HG03064 (cell line): ENCODE data around the gene SLC35F3.
"Not testable (repeated sequence)": the region's sequence is repeated elsewhere in the genome, so short reads cannot be mapped to it uniquely, and the experiment has no call there.

Source experiments
- ATAC-seq: cut with Tn5 transposase; IDR thresholded peaks from one replicate; pipeline ENCODE4 v1.9.1; 2021; ENCODE audit warnings: low read depth; ENCODE audit not compliant: unreplicated experiment

SLC35F3 gene

DNA sequence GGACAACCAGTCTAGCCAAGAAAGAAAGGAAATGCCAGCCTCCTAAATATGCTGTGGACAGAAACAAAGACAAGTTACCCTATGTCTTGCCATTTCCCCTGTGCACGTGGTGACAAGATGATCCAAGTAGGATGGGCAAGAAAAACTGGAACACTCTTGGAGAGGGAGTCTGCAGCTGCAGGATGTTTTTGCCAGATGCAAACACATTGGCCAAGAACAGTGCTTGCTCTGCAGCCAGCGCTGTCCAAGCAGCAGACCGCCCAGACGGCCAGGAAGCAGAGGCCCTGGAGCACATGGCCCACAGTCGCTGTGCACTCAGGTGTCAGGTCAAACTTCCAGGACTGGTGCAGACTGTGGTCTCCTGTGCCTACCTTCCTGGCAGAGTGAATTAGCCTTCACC, 189.3 kb downstream of the SLC35F3 start:
- no peak for ATAC-seq

GRCh38 chr1:234094172-234094571, 189.7 kb downstream of the SLC35F3 start:
- ATAC-seq, result no peak

- ATAC-seq, result no peak
Measured at GRCh38 chr1:234096161-234096770, 191.8 kb downstream of the SLC35F3 start.

DNA sequence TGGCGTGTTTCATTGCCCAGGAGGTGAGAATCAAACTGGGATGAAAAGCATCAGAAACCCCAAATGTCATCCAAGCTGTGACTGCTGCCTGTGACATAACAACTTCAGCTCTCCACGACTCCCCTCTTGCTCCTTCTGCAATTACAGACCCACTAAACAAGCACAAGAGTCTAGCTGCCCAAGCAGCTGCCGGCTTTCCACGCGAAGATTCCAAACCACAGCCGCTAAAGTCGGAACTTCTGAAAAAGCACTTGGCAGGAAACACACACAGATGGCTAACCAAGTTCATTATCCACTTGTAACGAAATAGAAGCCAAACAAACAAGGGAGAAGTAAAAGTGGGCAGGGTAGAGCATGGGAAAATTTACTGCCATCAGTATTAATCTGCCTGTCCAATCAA, 198.1 kb downstream of the SLC35F3 start:
- no peak for ATAC-seq

DNA sequence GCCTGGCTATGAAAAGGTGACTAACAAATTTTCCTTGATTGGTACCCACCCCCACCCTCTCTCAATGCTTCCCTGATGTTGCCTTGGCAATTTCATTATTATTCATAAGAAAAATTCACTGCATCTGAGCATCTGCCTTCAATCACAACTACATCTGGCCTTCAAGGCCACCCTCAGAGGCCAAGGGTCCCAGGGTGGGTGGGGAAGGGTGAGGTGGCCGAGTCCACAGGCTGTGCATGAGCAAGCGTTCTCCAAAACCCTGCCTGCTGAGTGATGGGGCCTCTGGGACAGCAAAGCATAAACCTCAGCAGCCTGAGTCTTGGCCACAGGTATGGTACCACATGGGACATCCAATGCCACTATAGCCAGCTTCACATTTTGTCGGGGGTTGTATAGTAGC, 198.7 kb downstream of the SLC35F3 start:
- ATAC-seq, result no peak

DNA sequence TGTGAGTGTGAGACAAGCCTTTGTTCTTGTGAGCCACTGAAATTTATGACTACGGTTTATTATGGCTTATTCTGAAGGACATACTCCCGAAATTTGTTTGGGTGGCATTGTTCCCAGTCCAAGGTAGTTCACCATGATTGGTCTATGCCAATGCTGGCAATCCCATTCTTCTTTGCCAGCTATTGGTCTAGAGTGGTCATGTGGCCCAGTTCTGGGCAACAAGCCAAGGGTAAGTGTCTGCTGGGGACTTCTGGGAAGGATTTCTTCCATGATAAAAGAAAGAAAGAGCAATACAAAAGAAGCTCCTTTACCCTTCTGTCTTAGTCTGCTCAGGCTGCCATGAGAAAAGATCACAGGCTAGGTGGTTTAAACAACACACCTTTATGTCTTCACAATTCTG, 201.6 kb downstream of the SLC35F3 start:
- ATAC-seq, result no peak

GRCh38 chr1:234107416-234108021, 203.0 kb downstream of the SLC35F3 start:
- ATAC-seq, result no peak

- ATAC-seq, result no peak
Measured at GRCh38 chr1:234108921-234109320, 204.4 kb downstream of the SLC35F3 start.

GRCh38 chr1:234109840-234110239, 205.4 kb downstream of the SLC35F3 start:
- ATAC-seq, result no peak

- ATAC-seq, result no peak
Measured at GRCh38 chr1:234111458-234112142, 207.1 kb downstream of the SLC35F3 start.

DNA sequence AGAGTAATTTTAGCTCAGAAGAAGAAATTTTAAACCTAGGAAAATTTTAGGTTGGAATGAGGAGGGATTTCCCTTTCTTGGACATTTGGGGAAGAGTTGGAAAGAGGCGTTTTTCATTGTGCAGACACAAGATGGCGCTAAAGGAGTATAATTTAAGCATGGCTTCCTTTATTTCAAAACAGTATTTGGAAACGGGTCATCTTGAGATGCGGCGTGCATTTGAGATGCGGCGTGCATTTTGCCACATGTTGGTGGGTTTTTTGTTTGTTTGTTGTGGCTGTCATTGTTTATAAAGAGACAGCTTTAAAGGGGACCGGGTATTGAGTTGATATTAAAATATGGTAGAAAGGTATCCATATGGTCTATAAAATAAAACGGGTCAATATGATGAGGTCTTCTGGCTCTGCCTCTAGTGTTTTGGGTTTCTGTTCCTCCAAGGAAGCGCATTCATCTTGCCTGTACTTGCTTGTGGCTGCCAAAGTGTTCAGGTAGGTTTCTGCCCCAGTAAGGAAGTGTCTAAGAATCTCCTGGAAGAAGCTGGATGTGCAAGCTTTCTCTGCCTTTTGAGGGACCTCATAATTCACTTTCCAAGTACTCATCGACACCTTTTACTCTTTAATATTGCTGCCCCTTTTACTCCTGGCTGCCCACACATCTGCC, 210.3 kb downstream of the SLC35F3 start:
- no peak for ATAC-seq

DNA sequence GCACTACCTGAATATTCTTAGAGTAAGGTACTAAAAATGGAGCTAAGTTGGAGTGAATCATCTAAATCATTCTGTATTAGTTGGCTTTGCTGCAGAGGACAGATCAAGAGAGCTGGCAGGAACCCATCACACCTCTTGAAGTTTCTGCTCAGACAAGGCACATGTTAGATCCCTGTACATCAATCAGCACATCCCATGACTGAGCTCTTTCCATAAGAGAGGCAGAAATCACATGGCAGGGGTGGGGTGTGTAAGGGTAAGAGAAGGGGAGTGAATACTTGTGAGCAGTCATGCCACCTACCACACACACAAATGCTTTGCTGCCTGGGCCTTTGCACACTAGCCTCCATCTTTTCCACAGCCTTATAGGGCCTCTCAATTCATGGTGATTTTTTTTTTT, 214.4 kb downstream of the SLC35F3 start:
- no peak for ATAC-seq

DNA sequence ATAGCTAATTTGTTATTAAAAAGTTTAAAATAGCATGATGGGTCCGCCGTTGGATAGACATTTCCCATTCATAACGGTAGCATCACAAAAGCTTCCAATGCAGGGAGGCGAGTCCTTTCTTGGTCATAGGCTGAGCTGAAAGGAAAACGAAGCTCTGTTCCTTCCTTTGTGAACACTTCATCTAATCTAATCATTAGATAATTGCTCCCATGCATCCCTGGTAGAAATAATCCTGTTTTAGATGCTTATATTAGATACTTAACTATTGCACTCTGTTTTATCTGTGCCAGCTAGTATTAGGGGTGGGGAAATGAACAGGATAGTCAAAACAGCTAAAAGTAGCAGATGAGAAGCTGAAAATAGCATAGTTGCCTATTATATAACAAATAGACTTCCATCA, 215.0 kb downstream of the SLC35F3 start:
- ATAC-seq, result no peak

- ATAC-seq, result no peak
Measured at GRCh38 chr1:234120327-234120944, 216.0 kb downstream of the SLC35F3 start.

GRCh38 chr1:234121659-234122058, 217.2 kb downstream of the SLC35F3 start:
- not testable (repeated sequence) for ATAC-seq

GRCh38 chr1:234122571-234122970, 218.1 kb downstream of the SLC35F3 start:
- not testable (repeated sequence) for ATAC-seq

DNA sequence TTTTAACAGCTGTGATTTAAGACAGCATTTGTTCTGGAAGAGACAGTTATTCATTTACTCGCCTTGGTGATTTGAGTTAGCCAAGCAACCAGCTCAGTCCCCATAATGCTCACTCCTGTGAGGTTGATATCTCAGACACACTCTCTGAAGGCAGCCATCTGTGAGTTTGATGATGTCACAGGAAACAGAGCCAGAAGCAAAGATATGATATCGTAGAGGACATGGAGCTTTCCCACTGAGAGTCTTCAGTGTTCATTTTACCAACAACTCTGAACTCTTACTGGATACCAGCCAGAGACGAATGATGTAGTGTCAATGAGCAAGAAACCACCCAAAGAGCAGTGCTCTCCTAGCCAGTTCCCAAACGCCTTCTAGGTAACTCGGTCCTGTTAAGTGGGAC, 219.4 kb downstream of the SLC35F3 start:
- no peak for ATAC-seq

DNA sequence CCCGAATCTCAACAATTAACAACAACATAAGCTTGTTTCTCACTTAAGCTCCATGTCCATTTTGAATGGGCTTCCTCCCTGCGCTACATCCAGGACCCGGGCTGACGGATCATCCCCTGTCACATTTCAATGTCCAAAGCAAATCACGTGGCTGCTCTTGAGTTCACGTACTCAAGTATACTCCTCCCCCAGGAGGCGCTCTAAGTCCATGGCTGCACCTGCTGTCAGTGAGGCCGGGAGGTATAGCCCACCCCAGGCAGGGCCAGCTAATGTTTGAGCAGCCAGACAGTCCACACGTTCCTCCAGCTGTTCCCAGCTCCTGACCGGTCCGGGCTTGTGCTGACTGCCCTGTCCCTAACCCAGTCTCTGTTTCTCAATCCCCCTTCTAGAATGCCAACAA, 220.8 kb downstream of the SLC35F3 start:
- ATAC-seq, result no peak

GRCh38 chr1:234125714-234126113, 221.2 kb downstream of the SLC35F3 start:
- no peak for ATAC-seq

DNA sequence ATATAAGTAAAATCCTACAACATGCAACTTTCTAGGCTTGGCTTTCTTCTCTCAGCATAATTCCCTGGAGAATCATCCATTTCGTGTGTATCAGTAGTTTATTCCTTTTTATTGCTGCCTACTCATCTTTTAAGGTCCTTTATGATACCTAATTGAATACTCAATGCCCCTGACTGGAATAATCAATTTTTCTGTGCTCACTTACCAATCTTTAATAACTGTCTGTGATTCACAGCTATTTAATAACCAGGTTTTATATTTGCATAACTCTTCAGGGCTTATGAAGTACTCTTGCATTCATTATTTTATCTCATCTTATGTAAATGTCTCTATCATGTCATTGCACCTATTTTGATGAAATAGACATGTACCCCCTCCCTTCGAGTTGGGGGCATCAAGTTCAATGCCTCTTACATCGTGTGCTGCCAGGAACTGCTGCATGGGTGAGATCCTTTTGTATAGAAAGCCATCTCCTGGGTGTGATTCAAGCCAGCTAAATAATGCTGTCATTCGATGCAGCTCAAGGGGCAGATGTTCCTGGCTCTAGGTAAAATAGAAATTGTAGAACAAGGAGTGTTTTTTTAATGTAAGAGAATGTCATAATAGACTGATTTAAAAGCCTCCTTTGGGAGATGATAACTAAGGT, 222.7 kb downstream of the SLC35F3 start:
- ATAC-seq, result no peak

GRCh38 chr1:234132795-234133194, 228.3 kb downstream of the SLC35F3 start:
- ATAC-seq, result no peak
